Stimulated activated CD8-positive, alpha-beta memory T cell treated with anti-CD3 and anti-CD28 coated beads, Interleukin-12 subunit alpha, Interleukin-12 subunit beta, amount 100 ng/mL, for 24 hours (primary cell): ENCODE results near the gene ACKR1.

ENCODE experiments used
- DNase-seq: peaks from one replicate; pipeline ENCODE4 v3.0.0-alpha.2; 2020; ENCODE audit errors: extremely low read depth

Gene ACKR1

GRCh38 chr1:159187647-159188374 is 16.9 kb upstream of the ACKR1 start:
- DNase-seq = no peak

- DNase-seq = no peak
Measured at GRCh38 chr1:159188375-159188788, 16.3 kb upstream of the ACKR1 start.

GRCh38 chr1:159190441-159190840 is 14.2 kb upstream of the ACKR1 start:
- DNase-seq = no peak

- no peak for DNase-seq
Measured at GRCh38 chr1:159196543-159196942, 8.1 kb upstream of the ACKR1 start.

GRCh38 chr1:159197561-159198557 is 6.8 kb upstream of the ACKR1 start:
- no peak for DNase-seq

GRCh38 chr1:159199901-159200300 is 4.8 kb upstream of the ACKR1 start:
- no peak for DNase-seq

GRCh38 chr1:159200769-159201168 is 3.9 kb upstream of the ACKR1 start:
- no peak for DNase-seq

GRCh38 chr1:159201642-159202041 is 3.0 kb upstream of the ACKR1 start:
- no peak for DNase-seq

GRCh38 chr1:159203610-159204009 is 1.1 kb upstream of the ACKR1 start:
- no peak for DNase-seq

GRCh38 chr1:159205225-159205624 is 550 bp downstream of the ACKR1 start:
- DNase-seq = no peak

GRCh38 chr1:159206110-159206509 is 1.4 kb downstream of the ACKR1 start:
- DNase-seq = no peak

GRCh38 chr1:159207080-159207479 is 2.4 kb downstream of the ACKR1 start:
- no peak for DNase-seq

- no peak for DNase-seq
Measured at GRCh38 chr1:159207774-159208173, 3.1 kb downstream of the ACKR1 start.

- no peak for DNase-seq
Measured at GRCh38 chr1:159208175-159208825, 3.6 kb downstream of the ACKR1 start.

- DNase-seq = no peak
Measured at GRCh38 chr1:159209061-159209460, 4.4 kb downstream of the ACKR1 start.

- no peak for DNase-seq
Measured at GRCh38 chr1:159211331-159212136, 6.9 kb downstream of the ACKR1 start.

- DNase-seq = no peak
Measured at GRCh38 chr1:159212596-159212995, 7.9 kb downstream of the ACKR1 start.

GRCh38 chr1:159214149-159214760 is 9.6 kb downstream of the ACKR1 start:
- no peak for DNase-seq

- no peak for DNase-seq
Measured at GRCh38 chr1:159218649-159219636, 14.3 kb downstream of the ACKR1 start.
